ENCODE data around the gene CCDC8.

- TF ChIP-seq CTCF (IDR thresholded peaks at IDR 0.05) (peak in 1 of 6 experiments; percentile 12), POLR2A (IDR thresholded peaks at IDR 0.05) (no peak)
These were observed 8.5 kb downstream of the CCDC8 start for GRCh38 chr19:46404753-46405468.
